ENCODE measurements around the gene COASY. TPM values are rescaled to one million over a fixed set of nuclear protein-coding genes. Genes with fewer than 3 reads are reported as not detected.

COASY gene
- total RNA-seq, 2 experiments from 2014 or later: 42.9 to 123 TPM

- H3K4me3 ChIP-seq (ENCODE audit: low read depth, low read length, poor library complexity, severe bottlenecking): no peak overlapping the region
- H3K9me3 ChIP-seq (ENCODE audit: low read length): no peaks in the 10 kb centered on the region
- CTCF ChIA-PET (ENCODE audit: unreplicated experiment): no interaction called here
- TF ChIP-seq CTCF (conservative IDR thresholded peaks at IDR 0.05; ENCODE audit: low read length): no peak
- TF ChIP-seq EZH2phosphoT487 (IDR thresholded peaks at IDR 0.05; ENCODE audit: borderline replicate concordance, low read depth, low read length): no peak
- no peaks in the 10 kb centered on the region for H3K9me2 ChIP-seq (ENCODE audit: insufficient read depth, low read length)
- BruUV-seq (replicated peaks): no TSS peak
- no peak overlapping the region for H2AFZ ChIP-seq (ENCODE audit: low read length)
- no peak for DNase-seq (ENCODE audit: low spot score)
- POLR2A ChIA-PET: no interaction called here
- peaks cover 36% of the 10 kb centered on the region for H3K4me1 ChIP-seq (ENCODE audit: insufficient read depth, low read length, poor library complexity, severe bottlenecking)
- intact Hi-C loops (cut with micrococcal nuclease; ENCODE audit: unreplicated experiment): no loop called here
- H4K20me1 ChIP-seq (ENCODE audit: insufficient read depth, low read length): no peaks in the 10 kb centered on the region
- peak overlapping the region; percentile 90; the same call in 1 of the 2 replicates for H3K4me2 ChIP-seq (ENCODE audit: low read length)
- peaks cover 40% of the 10 kb centered on the region for H3K79me2 ChIP-seq (ENCODE audit: insufficient read depth, low read depth, low read length)
- H3K36me3 ChIP-seq (ENCODE audit: insufficient read depth, low read length): peaks cover 69% of the 10 kb centered on the region
- peak overlapping the region; percentile 69 for H3K27ac ChIP-seq (ENCODE audit: low read depth, low read length, poor library complexity, severe bottlenecking)
Observed at GRCh38 chr17:42565523-42566214, 3.7 kb downstream of the COASY start.

- H3K4me3 ChIP-seq (ENCODE audit: low read depth, low read length, poor library complexity, severe bottlenecking): peak overlapping the region; percentile 77
- H3K36me3 ChIP-seq (ENCODE audit: insufficient read depth, low read length): peaks cover 76% of the 10 kb centered on the region
- BruUV-seq (replicated peaks): no TSS peak
- peaks cover 34% of the 10 kb centered on the region for H3K4me1 ChIP-seq (ENCODE audit: insufficient read depth, low read length, poor library complexity, severe bottlenecking)
- peak overlapping the region; percentile 90 for H3K4me2 ChIP-seq (ENCODE audit: low read length)
- H3K9me2 ChIP-seq (ENCODE audit: insufficient read depth, low read length): no peaks in the 10 kb centered on the region
- peak overlapping the region; percentile 30; the same call in 1 of the 2 replicates for H2AFZ ChIP-seq (ENCODE audit: low read length)
- intact Hi-C loops (cut with micrococcal nuclease; ENCODE audit: unreplicated experiment): no loop called here
- H3K79me2 ChIP-seq (ENCODE audit: insufficient read depth, low read depth, low read length): peaks cover 40% of the 10 kb centered on the region
- ChIA-PET POLR2A (no interaction called here), CTCF (ENCODE audit: unreplicated experiment) (interaction anchor here (1.8 kb wide), 1 partner anchor 11 kb away, joined by 8 read pairs; the partner anchor contains the start of gene PSMC3IP)
- TF ChIP-seq CTCF (conservative IDR thresholded peaks at IDR 0.05; ENCODE audit: low read length) (no peak), EZH2phosphoT487 (IDR thresholded peaks at IDR 0.05; ENCODE audit: borderline replicate concordance, low read depth, low read length) (no peak)
- H3K27ac ChIP-seq (ENCODE audit: low read depth, low read length, poor library complexity, severe bottlenecking): peak overlapping the region; percentile 69
- H4K20me1 ChIP-seq (ENCODE audit: insufficient read depth, low read length): no peaks in the 10 kb centered on the region
- H3K9me3 ChIP-seq (ENCODE audit: low read length): no peaks in the 10 kb centered on the region
- DNase-seq (ENCODE audit: low spot score): no peak
Observed at GRCh38 chr17:42566215-42566882, 4.4 kb downstream of the COASY start.
